ENCODE data around the gene KCNMA1.
A peak's percentile ranks its signal among the peaks of the same experiment; 100 is the strongest.

The KCNMA1 gene

DNA sequence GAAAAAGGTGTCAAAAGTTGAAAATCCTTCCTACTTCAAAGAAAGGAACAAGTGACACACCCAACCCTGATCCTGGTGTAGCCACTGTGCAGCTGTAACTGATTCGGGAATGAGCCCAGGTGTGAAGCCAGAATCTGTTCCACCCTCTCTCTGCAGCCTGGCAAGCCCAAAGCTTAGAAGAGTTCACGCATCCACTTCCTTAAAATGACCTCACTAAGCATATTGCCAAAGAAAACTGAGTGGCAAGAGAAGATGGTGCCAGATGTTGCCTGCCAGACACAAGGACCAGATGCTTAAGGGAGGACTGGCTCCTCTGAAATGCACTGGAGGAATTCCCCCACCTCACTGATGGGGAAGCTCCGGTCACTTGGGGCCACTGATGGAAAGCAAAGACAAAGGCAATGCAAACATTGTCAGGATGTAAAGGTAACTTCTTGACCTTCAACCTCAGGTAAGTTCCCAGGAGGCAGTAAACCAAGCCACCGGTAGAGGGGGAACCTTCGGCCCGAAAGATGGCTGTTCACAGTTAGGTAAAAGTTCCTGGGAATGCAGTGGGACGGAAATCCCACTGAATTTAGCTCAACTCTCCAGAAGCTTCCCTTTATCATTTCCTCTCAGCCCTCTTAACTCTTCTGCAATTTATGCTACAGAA, 554.9 kb downstream of the KCNMA1 start:
- DNase-seq (ENCODE audit: low read depth in 2 of 2): no peak

DNA sequence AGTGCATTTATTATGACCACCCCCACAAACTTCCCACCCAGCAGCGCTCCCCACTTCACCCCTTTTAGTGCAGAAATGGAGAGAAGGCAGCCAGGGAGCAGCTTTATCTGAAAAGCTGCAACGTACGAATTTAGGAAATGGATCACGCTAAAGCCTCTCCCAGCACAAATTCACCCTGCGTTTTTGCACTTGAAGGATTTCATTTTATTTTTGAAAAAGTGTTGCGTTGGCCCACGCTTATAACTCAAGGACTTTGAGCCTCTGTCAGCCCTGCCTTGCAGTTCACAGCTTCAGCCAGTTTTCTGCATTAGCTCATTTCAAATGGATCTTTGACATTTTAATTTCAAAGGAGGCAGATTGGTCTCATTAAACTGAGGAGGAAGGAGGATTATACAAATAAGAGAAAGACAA, 556.1 kb downstream of the KCNMA1 start:
- no peak for DNase-seq (ENCODE audit: low read depth in 2 of 2)

DNA sequence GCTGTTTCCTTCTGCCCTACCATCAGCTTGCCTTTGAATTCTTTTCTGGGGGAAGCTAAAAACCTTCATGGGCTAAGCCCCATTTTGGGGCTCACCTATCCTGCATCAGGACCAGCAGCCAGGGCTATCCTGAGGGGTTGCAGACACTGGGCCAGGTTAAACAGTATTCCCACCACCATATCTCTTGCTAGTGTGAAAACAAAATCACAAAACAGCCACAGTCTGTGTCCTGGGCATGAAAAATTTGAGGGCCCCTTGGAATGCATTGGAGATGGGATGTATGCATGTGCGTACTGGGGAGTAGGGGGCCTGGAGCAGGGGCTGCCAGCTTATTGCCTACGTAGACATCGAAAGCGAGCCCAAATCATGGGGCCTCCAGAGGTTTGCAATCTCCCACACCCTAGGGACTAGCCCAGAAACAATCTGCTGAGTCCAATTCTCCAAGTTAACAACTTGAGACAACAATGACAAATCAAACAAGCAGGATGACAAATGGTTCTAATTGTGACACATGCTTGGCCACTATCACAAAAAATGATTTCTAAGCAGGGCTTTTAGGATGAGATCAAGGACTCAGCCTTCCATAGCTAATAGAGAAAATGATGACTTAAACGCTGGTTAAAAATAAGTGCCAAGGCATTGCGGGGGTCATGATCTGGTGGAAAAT, 557.1 kb downstream of the KCNMA1 start:
- DNase-seq (ENCODE audit: low read depth in 2 of 2): no peak

DNA sequence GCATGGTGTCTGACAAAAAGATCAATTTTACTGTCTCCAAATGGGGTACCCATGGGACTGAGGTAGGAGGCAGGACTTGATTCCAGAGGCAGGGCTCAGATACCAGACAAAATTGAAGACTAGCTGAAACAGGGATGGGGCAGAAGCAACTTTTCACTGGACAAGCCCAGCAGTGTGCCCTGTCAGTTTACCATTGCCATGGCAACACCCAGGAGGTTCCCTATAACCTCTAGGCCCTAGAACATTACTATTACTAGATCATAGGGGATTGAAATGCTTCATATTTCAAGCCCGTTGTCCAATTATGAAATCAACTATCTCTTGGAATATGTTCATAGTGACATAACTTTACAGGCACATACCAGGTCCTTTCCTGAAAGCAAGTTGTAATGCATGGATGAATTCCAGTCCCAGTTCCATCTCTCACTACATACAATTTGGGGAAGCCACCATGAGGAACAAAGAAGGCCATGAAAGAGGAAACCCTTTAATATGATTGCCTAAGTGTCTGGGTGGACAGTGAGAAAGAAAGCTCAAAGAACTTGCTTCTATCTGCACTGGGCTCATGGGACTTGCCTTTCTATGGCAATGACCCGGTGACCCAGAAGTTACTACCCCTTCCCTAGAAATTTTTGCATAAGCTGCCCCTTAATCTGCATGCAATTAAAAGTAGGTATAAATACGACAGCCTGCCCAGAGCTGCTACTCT, 557.9 kb downstream of the KCNMA1 start:
- DNase-seq (ENCODE audit: low read depth in 2 of 2): no peak

DNA sequence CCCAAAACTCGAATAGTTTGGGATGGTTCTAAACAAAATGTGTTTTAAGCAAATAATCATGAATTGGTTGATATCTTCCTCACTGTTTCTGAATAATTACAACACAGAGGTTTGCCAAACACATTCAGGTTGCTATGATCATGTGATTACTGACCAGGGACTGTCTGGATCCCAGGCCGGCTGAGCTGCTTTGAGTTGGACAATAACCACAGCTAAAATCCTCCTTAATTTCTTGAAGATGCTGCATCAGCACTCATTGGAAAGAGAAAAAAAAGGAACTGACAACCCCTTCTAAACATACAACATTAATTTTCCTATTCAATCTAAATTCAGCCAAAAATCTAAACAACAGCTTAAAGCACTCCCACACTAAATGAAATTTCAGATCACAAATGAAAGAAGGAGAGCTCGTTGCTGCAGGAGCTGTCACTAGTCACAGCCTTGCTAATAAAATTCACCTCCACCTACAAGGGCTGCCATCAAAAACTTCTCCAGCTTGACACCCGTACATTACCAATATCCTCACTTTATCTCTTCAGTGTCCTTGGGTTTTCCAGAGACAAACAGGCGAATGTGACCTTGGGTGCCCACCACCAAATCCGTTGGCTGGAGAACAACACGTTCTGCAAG, 560.2 kb downstream of the KCNMA1 start:
- DNase-seq (ENCODE audit: low read depth in 2 of 2): no peak

DNA sequence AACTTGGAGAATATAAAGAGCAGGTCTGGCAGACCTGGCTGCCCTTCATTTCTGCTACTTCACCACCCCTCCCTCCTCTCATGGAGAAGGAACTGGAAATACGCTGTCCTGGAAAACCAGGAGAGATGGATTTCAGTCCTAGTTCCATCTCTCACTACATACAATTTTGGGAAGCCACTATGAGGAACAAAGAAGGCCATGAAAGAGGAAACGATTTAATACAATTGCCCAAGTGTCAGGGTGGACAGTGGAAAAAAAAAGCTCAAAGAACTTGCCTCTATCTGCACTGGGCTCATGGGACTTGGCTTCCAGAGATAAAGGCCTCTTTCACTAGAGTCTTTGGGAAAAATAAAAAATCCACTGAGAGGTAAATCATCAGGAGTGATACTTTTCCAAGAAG, 561.7 kb downstream of the KCNMA1 start:
- no peak for DNase-seq (ENCODE audit: low read depth in 2 of 2)

DNA sequence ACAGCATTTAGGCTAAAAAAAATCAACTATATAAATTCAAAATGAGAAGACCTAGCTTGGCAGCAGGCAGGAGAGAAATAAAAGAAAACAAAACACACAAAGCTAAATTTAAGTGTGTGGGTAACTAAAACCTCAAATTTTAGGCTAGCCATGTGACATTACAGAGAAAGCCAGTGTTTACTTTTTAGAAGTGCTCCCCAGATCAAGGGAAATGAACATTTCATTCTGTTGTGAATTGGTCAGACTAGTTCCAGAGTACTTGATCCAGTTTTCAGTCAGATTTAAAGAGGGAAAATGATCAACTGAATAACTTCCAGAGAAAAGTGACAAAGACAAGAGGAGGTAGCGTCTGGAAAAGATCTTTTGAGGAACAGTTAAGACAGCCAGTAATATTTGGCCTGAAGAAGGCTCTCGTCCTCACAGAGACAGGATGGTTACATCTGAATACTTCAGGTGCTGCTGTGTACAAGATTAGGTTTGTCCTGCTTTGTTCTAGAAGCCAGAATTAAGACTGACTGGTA, 563.4 kb downstream of the KCNMA1 start:
- DNase-seq (ENCODE audit: low read depth in 2 of 2): no peak

DNA sequence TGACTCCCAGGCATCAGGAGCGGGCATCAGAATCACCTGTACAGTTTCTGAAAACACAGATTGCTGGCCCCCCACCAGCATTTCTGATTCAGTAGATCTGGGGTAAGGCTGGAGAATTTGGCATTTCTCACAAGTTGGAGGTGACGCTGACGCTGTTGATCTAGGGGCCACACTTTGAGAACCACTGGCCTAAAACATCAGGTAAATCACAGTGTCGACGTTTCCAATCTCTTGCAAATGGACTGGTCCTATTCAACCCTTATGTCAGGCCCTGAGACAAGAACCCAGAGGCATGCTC, 564.0 kb downstream of the KCNMA1 start:
- no peak for DNase-seq (ENCODE audit: low read depth in 2 of 2)

DNA sequence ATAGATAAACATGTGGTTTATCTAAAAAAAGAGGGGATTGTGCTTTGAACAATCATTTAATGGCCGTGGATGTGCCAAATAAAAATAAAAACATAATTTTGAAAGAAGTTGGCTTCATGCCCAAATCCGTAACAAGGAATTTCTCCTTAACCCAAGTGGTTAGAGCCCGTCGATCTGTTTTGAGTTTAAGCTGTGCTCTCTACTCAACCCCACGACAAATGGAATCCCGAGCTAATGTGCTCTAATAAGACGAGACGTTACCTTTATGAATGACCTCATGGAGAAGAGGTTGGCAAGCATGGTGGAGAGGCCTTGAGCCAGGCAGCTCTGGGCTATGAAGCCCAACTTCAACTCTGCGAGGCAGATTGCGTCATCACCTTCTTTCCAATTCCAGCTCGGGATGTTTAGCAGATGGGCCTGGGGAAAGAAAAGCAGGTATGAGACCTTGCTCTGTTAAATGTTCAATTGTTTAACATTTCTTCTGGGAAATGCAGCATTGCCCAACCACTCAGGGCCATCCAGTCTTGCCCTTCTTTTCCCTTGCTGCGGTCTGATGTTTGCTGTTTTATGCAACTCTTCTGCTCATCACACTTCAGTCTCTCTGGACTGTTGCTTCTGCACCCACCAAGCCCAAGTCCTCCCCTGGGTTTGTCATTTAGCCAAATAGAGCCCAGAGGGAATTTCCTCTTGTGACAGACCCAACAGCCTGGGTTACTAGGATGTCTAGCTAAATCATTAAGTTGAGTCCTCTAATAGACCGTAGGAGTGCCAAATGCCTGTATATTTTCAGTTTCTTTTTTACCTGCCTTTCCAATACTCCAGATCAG, 564.6 kb downstream of the KCNMA1 start:
- DNase-seq (ENCODE audit: low read depth in 2 of 2): no peak

DNA sequence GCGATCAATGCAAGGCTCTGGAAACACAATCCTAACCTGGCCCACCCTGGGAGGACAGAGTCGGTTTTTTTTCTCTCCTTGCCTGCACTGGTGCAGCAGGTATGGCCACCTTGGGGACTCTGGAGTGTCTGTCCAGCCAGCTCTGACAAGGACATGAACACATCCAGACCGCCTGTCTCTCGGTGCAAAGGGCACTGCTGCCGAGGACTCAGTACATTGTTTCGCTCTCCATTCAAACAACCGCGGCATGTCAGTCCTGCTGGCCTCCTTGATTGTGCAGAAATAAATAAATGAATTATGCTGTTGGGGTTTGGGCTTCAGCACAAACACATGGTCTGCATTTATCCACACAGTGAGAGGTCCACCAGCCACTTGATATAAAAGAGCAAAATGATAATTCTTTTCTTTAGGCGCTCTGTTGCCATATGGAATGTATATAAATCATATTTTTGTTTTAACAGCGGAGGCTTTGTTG, 565.2 kb downstream of the KCNMA1 start:
- DNase-seq (ENCODE audit: low read depth in 2 of 2): no peak

DNA sequence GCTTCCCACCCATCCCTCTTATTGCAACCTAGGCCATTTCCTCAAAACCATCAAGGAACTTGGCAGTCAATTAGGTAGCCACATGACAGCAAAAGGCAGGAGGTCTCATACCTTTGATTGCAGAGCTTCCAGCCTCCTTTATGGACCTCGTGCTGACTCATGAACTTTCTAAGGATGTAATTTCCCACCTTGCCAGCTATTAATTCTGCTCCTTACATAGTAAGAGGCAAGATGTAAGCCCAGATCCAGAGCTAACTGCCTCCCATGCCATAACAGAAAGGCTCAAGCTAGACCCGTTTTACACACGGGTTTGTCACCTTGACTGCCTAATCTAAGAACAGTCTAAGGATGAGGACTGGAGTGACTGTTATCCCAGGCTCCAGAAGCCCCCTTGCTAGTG, 565.7 kb downstream of the KCNMA1 start:
- no peak for DNase-seq (ENCODE audit: low read depth in 2 of 2)

DNA sequence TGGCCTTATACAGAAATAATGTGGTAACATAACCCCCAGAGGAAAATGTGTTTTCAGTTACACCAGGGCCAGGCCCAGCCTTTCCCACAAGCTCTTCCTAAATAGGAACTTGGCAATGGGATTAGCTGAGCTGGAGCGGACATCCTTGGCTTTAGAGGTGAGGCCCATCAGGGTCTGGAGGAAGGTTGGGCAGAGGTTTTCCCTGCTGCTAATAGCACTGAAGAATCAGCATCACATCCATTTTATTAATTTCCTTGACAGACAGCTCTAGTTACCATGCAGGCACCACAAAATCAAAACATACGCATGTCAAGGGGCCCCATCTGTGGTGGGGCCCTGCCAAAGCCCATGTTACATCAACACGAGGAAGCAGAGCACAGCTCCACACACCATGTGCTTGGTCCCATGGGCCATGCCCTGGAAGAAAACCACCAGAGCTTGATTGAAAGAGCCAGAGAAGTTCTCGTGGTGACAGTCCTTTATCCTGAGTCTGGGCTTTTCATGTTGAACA, 566.6 kb downstream of the KCNMA1 start:
- no peak for DNase-seq (ENCODE audit: low read depth in 2 of 2)

DNA sequence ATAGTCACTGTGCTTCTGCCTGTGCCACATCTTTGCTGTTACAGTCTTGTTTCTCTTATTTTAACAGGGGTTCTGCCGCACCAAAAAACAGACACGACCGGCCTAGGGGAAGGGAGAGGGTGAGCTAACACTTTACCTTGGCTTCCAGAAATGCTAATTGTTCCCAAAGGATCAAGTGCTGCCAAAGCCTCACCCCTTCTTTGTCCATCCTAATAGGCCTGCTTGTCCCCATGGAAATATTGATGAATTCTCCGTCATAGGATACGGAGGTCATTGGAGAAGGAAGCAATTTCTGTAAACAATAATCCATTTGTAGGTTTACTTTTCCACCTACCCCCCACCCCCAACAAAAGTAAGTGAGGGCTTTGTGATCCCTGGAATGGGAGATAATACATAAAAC, 567.3 kb downstream of the KCNMA1 start:
- no peak for DNase-seq (ENCODE audit: low read depth in 2 of 2)

DNA sequence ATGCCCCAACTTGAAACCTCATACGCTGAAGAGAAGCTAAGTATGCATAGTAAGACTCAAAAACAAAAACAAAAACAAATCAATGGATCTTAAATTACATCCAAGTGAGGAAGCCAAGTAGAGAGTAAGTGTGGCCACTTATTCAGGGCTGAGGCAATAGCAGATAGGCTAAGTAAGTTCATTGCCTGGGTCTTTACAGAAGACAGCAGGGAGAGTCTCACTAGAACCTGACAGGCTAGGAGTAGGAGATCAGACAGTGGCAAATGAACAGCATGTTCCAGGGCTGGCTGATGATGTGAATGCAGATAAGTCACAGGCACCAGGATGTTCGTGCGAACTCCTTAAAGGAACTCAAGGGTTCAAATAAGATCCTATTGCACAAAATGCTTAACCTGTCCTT, 568.6 kb downstream of the KCNMA1 start:
- DNase-seq (ENCODE audit: low read depth in 2 of 2): no peak

DNA sequence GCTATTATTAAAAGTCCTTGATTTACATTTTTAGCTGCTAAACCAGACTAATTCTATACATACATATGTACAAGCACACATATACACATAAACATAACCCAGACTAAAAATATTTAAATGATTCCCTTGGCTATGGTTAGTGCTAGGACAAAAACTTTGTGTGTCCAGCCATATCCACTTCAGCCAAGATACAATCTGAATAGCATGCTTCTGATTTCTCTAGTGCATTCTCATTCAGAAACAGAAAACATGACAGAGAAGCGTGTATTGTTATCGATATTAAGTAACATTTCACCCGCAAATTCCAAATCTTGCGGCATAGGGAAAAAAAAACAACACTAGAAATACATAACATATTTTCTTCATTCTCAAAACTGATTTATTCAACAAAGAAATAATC, 569.3 kb downstream of the KCNMA1 start:
- no peak for DNase-seq (ENCODE audit: low read depth in 2 of 2)

DNA sequence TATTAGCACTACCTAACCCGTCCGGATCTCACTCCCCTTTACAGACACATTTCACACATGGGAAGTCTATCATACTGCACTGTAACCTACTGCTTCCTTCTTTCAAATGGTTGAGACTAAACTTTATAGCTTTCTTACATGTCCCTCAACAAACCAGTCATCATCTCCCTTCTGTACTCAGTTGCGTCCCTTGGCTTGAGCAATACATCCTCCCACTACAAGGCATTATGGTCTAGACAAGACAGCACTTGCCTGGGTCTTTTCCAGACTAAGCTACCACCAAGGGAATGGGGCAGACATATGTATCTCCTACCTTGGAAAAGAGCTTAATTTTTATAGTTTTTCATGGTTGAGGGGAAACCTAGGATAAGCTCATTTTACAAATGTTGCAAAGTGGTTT, 575.2 kb downstream of the KCNMA1 start:
- no peak for DNase-seq (ENCODE audit: low read depth in 2 of 2)

DNA sequence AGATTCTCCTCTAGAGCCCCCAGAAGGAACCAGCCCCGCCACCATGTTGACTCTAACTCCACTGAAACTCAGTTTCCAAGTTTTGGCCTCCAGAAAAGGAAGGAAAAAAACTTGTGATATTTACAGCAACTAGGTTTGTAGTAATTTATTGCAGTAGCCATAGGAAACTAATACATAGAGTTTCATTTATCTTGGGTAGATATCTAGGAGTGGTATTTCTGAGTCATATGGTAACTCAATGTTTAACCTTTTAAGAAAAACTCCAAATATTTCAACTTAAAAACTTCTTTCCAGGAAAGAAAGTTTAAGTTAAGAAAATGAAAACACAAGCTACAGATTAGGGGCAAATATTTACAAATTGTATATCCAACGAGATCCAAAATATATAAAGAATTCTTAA, 576.7 kb downstream of the KCNMA1 start:
- no peak for DNase-seq (ENCODE audit: low read depth in 2 of 2)

DNA sequence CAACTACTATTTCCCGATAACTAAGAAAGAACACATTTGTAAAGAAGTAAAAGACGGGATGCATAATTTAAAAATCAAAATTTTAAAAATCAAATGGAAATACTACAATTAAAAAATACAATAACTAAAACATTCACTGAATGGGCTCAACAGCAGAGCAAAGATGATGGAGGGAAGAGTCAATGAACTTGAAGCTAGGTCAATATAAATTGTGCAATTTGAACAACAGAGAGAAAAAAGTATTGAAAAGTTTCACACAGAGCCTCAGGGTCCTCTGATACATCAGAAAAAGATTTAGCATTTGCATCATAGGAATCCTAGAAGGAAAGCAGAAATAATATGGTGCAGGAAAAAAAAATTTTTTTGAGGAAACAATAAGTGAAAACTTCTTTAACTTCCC, 581.0 kb downstream of the KCNMA1 start:
- DNase-seq (ENCODE audit: low read depth in 2 of 2): no peak

DNA sequence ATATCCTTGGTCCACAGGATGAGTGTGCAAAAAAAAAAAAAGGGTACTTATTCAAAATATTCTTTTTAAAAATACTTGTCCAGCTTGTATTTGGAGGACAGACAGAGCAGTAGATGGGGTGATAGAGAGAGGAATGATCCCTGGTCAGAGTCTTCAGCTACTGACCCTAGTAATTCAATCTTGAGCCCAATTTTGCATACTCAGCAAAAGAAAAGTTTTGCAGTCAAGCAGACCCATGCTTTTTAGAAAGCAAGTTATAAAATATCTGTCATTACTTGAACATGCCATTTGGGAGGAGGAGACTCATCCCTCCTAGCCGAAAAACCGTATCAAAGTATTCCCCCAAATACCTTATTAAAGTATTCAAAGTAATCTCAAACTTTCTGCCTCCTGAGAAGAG, 585.0 kb downstream of the KCNMA1 start:
- no peak for DNase-seq (ENCODE audit: low read depth in 2 of 2)

DNA sequence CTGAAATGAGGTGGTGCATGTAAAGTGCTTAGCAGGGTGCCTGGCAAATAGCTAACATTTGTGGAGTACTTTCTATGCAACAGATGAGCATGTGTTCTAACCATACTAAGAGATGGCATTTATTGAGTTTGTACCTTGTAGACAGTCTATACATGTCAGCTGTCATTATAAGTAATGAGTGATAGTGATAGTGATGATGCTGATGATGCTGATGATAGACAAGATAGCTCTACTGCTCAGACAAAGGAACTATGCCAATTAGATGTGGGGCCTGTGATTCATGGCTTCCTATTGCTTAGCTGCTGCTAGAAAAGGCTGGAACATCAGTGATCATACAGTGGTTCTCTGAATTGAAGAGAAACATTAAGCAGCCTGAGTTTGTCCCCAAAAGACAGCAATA, 585.8 kb downstream of the KCNMA1 start:
- no peak for DNase-seq (ENCODE audit: low read depth in 2 of 2)

DNA sequence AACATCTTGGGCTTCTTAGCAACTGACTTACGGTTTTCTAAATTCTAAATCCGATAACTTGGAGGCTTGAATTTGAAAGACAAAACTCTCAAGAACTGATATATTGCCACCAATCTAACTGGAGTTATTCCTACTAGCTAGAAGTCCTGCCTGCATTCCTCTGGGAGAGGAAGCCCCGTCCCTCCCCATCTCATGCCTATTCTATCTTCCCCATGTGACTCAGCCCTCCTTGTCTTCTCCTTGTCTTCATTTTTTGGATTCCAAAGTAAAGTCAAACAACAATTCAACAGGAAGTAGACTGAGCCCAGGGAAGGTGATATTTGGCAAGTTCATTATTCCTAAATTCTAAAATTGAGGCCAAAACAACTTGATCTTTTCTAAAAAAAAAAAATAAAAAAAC, 587.7 kb downstream of the KCNMA1 start:
- peak in 1 of 2 experiments; percentile 11 for DNase-seq (ENCODE audit: low read depth in 2 of 2)

DNA sequence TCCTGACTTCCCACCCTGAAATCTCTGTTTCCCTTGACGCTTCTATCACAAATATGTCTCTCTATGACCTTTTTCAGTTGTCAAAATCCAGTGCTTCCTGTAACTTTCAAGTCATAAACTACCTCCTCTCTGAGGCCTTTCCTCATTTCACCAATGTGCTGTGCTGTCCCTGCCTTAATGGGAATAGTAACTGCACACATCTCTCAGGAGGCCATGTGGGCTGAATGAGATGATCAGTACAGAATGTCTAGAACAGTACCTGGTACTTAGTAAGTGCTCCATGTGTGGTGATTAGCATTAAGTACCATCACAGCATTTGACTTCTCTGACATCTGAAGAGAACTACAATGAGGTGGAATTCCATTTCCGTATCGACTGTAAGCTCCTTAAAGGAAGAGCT, 588.5 kb downstream of the KCNMA1 start:
- no peak for DNase-seq (ENCODE audit: low read depth in 2 of 2)
